ENCODE data around the gene PACSIN1. TPM values are rescaled to one million over a fixed set of nuclear protein-coding genes. Genes with fewer than 3 reads are reported as not detected.

The PACSIN1 gene
- total and polyA plus RNA-seq, 2 experiments from 2014 or later, result 0.05 to 0.37 TPM

GRCh38 chr6:34536251-34536958 is 70.5 kb downstream of the PACSIN1 start:
- Histone ChIP-seq H3K9me2 (replicated peaks; ENCODE audit: insufficient read depth) (no peaks in the 10 kb centered on the region), H3K36me3 (replicated peaks; ENCODE audit: insufficient read depth, low read depth) (no peaks in the 10 kb centered on the region), H2AFZ (no peak overlapping the region), H3K4me3 (no peak overlapping the region), H3K27me3 (no peaks in the 10 kb centered on the region), H3K9me3 (ENCODE audit: low read depth) (no peaks in the 10 kb centered on the region), H3K4me1 (ENCODE audit: insufficient read depth) (peaks cover 9% of the 10 kb centered on the region), H4K20me1 (ENCODE audit: insufficient read depth, poor library complexity, severe bottlenecking) (no peaks in the 10 kb centered on the region), H3K79me2 (no peaks in the 10 kb centered on the region), H3K4me2 (no peak overlapping the region), H3K27ac (no peak overlapping the region)
- WGBS (ENCODE audit: low lambda C conversion rate, missing lambda C conversion rate), result 73% methylated on average over 3 of the region's 3 CpGs
- TF ChIP-seq CTCF (IDR thresholded peaks at IDR 0.05; ENCODE audit: poor library complexity) (no peak), EZH2phosphoT487 (IDR thresholded peaks at IDR 0.05; ENCODE audit: low read depth, severe bottlenecking, unreplicated experiment) (no peak), EZH2 (IDR thresholded peaks at IDR 0.05; ENCODE audit: borderline replicate concordance) (no peak)
- no peak for DNase-seq (ENCODE audit: low spot score)

DNA sequence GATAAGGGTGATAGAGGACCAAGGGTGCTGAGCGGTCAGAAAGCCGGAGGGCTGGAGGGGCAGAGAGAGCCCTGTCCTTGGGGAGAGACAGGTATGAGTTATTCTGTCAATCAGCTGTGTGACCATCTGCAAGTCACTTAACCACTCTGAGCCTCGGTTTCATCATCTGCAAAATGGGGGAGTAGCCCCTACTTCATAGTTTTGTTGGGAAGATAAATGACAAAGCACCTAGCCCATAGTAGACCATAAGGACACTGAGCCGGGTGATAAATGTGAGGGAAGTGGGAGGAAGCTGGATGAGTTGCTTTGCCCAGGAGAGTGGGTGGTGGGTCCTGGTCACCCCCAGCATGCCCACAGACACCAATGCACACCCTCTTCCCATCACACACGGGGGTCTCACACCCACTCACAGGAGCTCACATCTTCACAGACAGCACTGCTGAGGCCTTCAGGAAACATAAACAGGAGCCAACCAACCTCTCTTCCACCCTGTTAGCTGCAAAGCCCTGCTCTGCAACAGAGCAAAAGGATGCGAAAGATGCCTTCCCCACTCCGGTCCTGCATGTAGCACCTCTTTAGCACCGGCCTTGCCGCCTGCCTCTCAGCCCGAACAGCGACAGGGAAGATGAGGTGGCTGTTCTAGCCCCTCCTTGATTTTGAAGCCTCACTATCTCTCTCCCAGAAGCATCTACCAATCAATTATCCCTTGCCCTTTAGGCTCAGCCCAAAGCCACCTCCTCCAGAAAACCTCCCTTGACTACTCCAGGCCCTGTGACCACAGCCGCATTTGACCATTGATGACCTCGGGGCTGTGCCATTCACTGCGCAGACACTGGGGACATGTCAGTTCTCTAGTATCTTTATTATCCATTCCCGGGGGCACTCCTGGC is 71.3 kb downstream of the PACSIN1 start:
- H3K4me1 ChIP-seq (ENCODE audit: insufficient read depth), result peaks cover 9% of the 10 kb centered on the region
- no peaks in the 10 kb centered on the region for H4K20me1 ChIP-seq (ENCODE audit: insufficient read depth, poor library complexity, severe bottlenecking)
- H3K27ac ChIP-seq, result no peak overlapping the region
- H3K36me3 ChIP-seq (replicated peaks; ENCODE audit: insufficient read depth, low read depth), result no peaks in the 10 kb centered on the region
- DNase-seq (ENCODE audit: low spot score), result no peak
- no peak overlapping the region for H2AFZ ChIP-seq
- H3K27me3 ChIP-seq, result no peaks in the 10 kb centered on the region
- H3K4me2 ChIP-seq, result no peak overlapping the region
- no peaks in the 10 kb centered on the region for H3K9me3 ChIP-seq (ENCODE audit: low read depth)
- H3K9me2 ChIP-seq (replicated peaks; ENCODE audit: insufficient read depth), result no peaks in the 10 kb centered on the region
- WGBS (ENCODE audit: low lambda C conversion rate, missing lambda C conversion rate), result 81% methylated on average over 15 of the region's 15 CpGs
- no peaks in the 10 kb centered on the region for H3K79me2 ChIP-seq
- TF ChIP-seq CTCF (IDR thresholded peaks at IDR 0.05; ENCODE audit: poor library complexity) (no peak), EZH2phosphoT487 (IDR thresholded peaks at IDR 0.05; ENCODE audit: low read depth, severe bottlenecking, unreplicated experiment) (no peak), EZH2 (IDR thresholded peaks at IDR 0.05; ENCODE audit: borderline replicate concordance) (no peak)
- no peak overlapping the region for H3K4me3 ChIP-seq

DNA sequence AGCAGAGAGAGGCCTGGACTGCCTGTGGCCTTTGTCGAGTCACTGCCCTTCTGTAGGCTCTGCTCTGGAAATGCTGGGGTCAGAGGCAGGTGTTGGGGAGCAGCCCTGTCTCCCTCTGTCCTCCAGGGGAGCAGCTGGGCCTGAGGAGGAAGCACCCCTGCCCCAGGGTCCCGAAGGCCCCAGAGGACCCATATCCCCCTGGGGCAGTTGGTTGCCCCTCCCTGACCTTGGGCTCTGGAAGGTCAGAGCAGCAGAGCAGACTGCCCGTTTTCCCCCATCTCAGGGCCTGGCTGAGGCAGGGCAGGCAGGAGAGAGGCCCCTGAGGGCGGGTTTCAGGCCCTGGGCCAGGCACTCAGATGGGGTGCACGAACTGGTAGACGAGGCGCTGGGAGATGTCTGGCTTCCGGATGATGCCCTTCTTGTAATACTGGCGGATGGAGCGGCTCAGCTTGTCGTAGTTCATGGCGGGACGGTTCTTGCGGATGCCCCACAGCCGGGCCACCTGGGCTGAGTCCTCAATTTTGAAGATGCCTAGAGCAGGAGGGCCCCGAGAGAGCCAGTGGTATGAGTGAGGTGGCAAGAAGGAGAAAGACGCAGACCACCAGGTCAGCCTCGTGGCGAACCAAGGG is 72.2 kb downstream of the PACSIN1 start:
- Histone ChIP-seq H3K27me3 (no peaks in the 10 kb centered on the region), H3K9me3 (ENCODE audit: low read depth) (no peaks in the 10 kb centered on the region), H3K4me3 (no peak overlapping the region), H3K9me2 (replicated peaks; ENCODE audit: insufficient read depth) (no peaks in the 10 kb centered on the region), H3K4me2 (no peak overlapping the region), H3K27ac (no peak overlapping the region), H4K20me1 (ENCODE audit: insufficient read depth, poor library complexity, severe bottlenecking) (no peaks in the 10 kb centered on the region), H3K4me1 (ENCODE audit: insufficient read depth) (peaks cover 9% of the 10 kb centered on the region), H2AFZ (no peak overlapping the region), H3K36me3 (replicated peaks; ENCODE audit: insufficient read depth, low read depth) (no peaks in the 10 kb centered on the region), H3K79me2 (no peaks in the 10 kb centered on the region)
- no peak for DNase-seq (ENCODE audit: low spot score)
- 91% methylated on average over 19 of the region's 19 CpGs for WGBS (ENCODE audit: low lambda C conversion rate, missing lambda C conversion rate)
- TF ChIP-seq CTCF (IDR thresholded peaks at IDR 0.05; ENCODE audit: poor library complexity), result no peak
- TF ChIP-seq EZH2 (IDR thresholded peaks at IDR 0.05; ENCODE audit: borderline replicate concordance), result no peak
- no peak for TF ChIP-seq EZH2phosphoT487 (IDR thresholded peaks at IDR 0.05; ENCODE audit: low read depth, severe bottlenecking, unreplicated experiment)

Data from hepatocyte (in vitro differentiated cells).